Stimulated activated CD4-positive, alpha-beta T cell treated with anti-CD3 and anti-CD28 coated beads, Interleukin-2, amount 100 ng/mL, for 4 hours (primary cell): Measurements from ENCODE around the gene GRIP1.

Source experiments
- DNase-seq: peaks from one replicate; pipeline ENCODE4 v3.0.0-alpha.2; 2020; ENCODE audit warnings: low read depth

GRIP1 gene

DNA sequence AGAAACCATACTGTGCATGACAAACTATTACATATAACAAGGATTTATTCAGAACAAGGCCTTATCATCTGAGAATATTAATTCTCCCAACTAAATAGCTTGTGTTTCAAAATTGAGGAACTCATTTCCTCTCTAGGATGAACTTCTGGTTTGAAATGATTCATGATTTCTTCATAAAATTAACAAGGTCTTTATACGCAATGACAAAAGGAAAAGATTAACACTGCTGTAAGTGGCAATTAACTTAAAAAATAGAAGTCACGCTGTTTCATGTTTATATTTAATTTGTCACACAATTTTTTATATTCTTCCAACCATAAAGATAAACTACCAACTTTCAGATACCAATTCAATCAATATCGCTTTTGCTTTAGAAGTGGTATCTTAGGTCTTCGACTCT, 80.8 kb downstream of the GRIP1 start:
- DNase-seq: no peak

- no peak for DNase-seq
Measured at GRCh38 chr12:66596199-66596598, 82.7 kb downstream of the GRIP1 start.

DNA sequence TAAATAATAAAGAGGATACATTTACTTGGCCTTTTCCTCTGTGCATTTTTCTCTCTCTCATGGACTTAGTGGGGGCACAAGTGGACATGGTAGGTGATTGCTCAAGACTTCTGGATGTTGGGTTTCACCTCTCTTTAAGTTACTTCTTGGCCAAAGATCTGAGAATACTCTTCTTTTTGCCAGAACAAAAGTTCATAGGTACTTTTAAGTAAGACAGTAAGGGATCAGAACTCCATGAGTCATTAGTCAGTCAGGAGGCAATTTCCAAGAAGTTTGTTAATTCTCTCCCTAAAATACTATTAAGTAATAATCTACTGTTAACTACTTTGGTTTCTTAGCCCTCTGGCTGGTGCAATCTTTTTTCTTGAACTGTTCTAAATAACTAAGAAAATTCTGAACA, 84.2 kb downstream of the GRIP1 start:
- no peak for DNase-seq

GRCh38 chr12:66590275-66590985, 88.4 kb downstream of the GRIP1 start:
- DNase-seq: no peak

GRCh38 chr12:66589095-66589494, 89.8 kb downstream of the GRIP1 start:
- DNase-seq: no peak

GRCh38 chr12:66587912-66588311, 91.0 kb downstream of the GRIP1 start:
- no peak for DNase-seq

DNA sequence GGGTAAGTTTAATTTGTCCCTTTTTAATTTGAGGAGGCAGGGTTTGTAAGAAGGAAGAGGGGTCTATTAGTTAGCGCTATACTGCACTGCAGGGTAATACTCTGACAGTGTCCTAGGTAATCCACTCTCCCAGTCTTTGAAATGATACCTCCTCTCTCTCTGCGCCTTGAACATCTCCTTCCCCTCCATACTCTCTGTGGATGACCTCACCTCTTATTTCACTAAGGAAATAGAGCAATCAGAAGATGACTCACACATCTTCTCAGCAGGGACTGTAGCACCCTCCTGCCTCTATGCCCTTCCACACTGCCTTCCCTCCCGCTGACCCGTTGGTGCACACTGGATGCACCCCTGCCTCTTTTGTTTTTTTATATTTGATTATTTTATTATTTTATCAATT, 94.2 kb downstream of the GRIP1 start:
- no peak for DNase-seq

GRCh38 chr12:66573605-66574004, 105.3 kb downstream of the GRIP1 start:
- DNase-seq: no peak

- no peak for DNase-seq
Measured at GRCh38 chr12:66572845-66573244, 106.0 kb downstream of the GRIP1 start.

DNA sequence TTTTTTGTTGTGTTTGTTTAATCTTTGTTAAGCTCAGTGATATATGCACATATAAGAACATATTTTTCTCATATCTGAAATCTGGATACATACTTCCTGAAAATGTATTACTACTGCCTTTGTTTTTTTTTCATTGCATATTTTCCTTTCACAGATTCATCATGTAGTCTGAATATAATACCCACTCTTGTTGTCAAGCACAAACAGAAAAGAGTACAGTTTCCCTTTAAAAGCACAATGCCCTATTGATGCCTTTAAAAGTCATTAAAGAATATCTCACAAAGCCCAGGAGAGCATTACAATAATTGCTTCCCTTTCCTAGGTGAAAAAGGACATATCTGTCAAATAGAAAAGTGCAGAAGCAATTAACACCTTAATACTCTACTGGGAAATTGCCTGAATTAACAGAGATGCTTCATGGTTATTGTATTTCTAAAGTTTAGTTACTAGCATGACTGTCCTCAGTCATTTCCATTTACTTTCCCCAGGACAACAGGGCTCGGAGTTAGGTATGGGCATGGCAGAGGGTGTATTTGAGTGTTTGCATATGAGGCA, 107.4 kb downstream of the GRIP1 start:
- no peak for DNase-seq

DNA sequence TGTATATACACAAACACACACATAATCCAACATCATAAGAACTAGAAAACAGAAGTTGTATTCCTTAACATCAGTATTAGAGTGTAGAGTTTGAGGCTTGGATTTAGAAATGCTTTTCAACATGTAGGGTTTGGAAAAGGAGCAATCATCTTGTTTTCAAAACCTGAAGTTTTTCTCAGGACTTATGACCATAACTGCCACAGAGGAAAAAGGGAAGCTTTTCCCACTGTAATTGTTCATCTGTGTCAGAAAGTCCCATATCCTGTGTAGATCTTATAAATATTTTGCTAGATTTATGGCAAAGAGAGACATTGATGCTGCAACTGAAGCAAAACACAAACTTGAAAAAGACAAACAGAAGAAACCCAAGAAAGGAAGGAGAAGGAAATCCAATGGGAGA, 115.7 kb downstream of the GRIP1 start:
- no peak for DNase-seq

DNA sequence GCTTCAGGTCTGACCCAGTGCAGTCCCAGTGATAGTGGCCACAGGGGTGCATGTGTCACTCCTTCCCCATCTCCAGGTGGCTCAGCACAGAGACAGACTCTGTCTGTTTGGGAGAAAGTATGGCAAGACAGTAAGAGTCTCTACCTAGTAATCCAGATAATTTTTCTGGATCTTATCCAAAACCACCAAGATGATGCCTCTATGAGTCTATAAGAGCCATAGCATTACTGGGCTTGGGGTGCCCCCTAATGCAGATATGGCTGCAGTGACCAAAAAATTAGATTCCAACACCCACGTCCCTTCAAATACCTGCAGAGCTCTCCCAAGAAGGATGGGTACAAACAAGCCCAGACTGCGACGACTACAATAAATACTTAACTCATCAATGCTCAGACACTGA, 123.8 kb downstream of the GRIP1 start:
- no peak for DNase-seq

GRCh38 chr12:66552716-66553115, 126.2 kb downstream of the GRIP1 start:
- DNase-seq: no peak

- DNase-seq: no peak
Measured at GRCh38 chr12:66550626-66551025, 128.2 kb downstream of the GRIP1 start.

DNA sequence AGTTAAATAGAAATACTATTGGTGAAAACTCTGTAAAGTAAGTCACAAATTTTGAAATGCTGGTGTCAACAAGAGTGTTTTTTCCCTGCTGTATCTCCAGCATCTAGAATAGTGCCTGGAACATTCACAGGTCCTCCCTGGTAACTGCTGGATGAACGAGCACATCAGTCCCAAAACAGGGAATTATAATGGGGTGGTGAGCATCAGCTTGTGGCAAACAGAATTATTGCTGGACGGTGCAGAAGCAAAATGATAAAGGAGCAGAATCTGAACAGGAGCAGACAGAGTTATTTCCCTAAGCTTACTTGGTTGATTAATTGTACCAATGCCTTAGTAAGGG, 129.9 kb downstream of the GRIP1 start:
- DNase-seq: no peak

- DNase-seq: no peak
Measured at GRCh38 chr12:66548338-66549049, 130.4 kb downstream of the GRIP1 start.

DNA sequence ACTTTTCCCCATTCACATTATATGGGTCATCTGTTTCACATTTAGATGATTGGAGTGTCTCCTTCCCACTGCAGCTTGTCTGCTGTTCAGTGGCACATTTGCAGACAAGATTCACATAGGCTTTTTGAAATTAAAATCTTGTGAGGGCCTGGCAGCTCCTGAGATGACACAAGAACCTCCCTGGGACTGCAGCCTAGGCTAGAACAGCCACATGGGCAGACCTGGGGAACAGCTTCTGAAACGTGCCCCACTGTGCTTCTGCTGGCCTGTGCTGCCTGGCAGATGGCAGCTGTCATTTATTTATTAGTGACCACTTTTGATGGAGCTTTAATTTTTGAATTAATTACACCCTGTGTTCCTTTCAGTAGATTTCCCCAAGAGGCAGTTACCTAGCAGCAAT, 137.4 kb downstream of the GRIP1 start:
- no peak for DNase-seq

- no peak for DNase-seq
Measured at GRCh38 chr12:66539431-66539830, 139.4 kb downstream of the GRIP1 start.

GRCh38 chr12:66538970-66539369, 139.9 kb downstream of the GRIP1 start:
- DNase-seq: no peak

GRCh38 chr12:66537876-66538275, 141.0 kb downstream of the GRIP1 start:
- no peak for DNase-seq

DNA sequence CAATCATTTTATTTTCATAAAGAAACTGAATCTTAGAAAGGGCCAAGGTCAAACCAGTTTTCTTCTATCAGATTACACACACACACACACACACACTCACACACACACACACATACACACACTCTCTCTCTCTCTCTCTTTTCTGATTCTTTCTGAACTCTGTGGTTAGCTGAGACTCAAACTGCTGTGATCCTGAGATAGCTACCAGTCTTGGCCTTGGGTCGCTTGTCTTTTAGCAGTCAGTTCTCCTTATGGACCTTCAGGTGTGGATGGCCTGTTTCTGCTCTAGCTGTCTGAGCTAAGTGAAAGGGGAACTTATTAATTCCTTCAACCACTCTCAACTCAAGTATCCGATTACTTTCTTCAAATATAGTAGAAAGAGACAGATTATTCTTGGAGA, 145.1 kb downstream of the GRIP1 start:
- no peak for DNase-seq

DNA sequence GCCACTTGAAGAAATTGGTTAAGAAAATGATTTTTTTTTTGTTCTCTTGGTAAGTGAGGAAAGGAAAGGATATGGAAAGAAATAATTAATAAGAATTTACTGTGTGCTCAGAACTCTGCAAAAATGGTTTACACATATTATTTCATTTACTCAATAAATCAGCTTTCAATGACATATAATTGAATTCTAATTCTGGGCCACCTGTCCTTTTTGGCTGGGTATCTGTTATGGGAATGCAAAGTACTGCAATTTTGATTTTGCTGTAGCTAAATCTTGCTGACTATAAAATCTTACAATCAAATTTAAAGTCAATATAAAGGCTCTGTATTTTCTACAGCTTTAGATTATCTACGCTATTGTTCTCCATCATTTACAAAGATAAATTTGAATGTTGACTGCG, 147.1 kb downstream of the GRIP1 start:
- no peak for DNase-seq

DNA sequence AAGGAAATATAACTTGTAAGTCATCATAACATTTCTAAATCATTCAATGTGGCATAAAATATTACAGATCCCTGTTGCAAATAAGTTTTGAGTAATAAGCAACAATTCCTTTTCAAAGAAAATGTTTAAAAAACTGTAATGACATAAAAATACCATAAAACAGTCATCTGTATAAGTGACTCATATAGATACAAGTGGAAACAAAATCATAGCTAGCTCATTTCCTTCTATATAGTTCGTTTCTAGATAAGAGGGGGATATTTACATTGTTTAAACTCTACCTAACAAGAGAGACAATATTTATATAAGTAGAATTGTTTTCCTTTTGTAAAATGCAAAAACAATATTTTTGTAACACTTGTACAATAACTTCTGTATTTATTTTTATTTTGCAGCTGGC, 148.9 kb downstream of the GRIP1 start:
- DNase-seq: no peak

- DNase-seq: no peak
Measured at GRCh38 chr12:66516561-66516960, 162.3 kb downstream of the GRIP1 start.
